Measurements from ENCODE around the gene ENOX2. TPM values are rescaled to one million over a fixed set of nuclear protein-coding genes. Genes with fewer than 3 reads are reported as not detected.

The ENOX2 gene
- total and polyA plus RNA-seq, 2 donors (not counting 1 experiment from before 2014, with no cell fraction given): 7.6 to 12.9 TPM

DNA sequence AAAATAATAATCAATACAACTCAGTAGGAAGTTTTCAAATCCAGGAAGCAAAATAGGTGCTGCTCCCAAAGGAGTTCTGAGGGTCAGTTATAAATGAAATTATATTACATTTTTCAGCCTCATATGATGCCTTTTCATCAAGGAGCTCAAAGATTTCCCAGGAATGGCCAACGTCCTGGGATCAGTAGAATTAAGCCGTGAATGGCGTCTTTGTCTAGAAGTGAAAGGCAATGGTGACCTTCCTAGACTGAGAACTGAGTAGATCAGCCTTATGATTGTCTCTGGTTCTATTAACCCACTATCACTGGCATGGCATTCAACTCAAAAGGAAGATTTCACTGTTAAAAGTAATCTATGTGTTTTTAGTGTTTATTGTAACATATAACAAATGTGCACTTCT is 74.4 kb downstream of the ENOX2 start:
- Histone ChIP-seq H3K4me1 (ENCODE audit: control insufficient read depth, extremely low read depth, insufficient read depth, low read length) (no peaks in the 10 kb centered on the region), H3K4me2 (ENCODE audit: extremely low read depth, insufficient read depth, low read length) (no peak overlapping the region), H3K9ac (ENCODE audit: insufficient read depth, low read length) (no peak overlapping the region), H3K36me3 (ENCODE audit: control insufficient read depth, insufficient read depth, low read length) (no peaks in the 10 kb centered on the region), H3K9me3 (ENCODE audit: control insufficient read depth, insufficient read depth, low read depth, low read length) (no peaks in the 10 kb centered on the region), H3K4me3 (replicated peaks in 1 of 4; ENCODE audit: control extremely low read depth in 1 of 4, insufficient read depth in 1 of 4, low read depth in 3 of 4, low read length in 4 of 4) (no peak overlapping the region), H3K27me3 (ENCODE audit: control insufficient read depth, insufficient read depth, low read length) (no peaks in the 10 kb centered on the region), H3K79me2 (ENCODE audit: control insufficient read depth, insufficient read depth, low read length) (no peaks in the 10 kb centered on the region), H4K20me1 (ENCODE audit: control insufficient read depth, extremely low read depth, insufficient read depth, low read length) (no peaks in the 10 kb centered on the region), H3K27ac (ENCODE audit: insufficient read depth, low read length) (no peak overlapping the region), H2AFZ (ENCODE audit: low read length) (no peak overlapping the region)
- DNase-seq (ENCODE audit: low read depth in 2 of 2): no peak
- TF ChIP-seq EZH2 (IDR thresholded peaks at IDR 0.05; ENCODE audit: low read length, missing control alignments): no peak
- TF ChIP-seq, protein P1, sequence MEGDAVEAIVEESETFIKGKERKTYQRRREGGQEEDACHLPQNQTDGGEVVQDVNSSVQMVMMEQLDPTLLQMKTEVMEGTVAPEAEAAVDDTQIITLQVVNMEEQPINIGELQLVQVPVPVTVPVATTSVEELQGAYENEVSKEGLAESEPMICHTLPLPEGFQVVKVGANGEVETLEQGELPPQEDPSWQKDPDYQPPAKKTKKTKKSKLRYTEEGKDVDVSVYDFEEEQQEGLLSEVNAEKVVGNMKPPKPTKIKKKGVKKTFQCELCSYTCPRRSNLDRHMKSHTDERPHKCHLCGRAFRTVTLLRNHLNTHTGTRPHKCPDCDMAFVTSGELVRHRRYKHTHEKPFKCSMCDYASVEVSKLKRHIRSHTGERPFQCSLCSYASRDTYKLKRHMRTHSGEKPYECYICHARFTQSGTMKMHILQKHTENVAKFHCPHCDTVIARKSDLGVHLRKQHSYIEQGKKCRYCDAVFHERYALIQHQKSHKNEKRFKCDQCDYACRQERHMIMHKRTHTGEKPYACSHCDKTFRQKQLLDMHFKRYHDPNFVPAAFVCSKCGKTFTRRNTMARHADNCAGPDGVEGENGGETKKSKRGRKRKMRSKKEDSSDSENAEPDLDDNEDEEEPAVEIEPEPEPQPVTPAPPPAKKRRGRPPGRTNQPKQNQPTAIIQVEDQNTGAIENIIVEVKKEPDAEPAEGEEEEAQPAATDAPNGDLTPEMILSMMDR (conservative IDR thresholded peaks at IDR 0.05 in 1 of 2, IDR thresholded peaks at IDR 0.05 in 1 of 2; ENCODE audit: low read depth in 1 of 2, low read length in 2 of 2): no peak

DNA sequence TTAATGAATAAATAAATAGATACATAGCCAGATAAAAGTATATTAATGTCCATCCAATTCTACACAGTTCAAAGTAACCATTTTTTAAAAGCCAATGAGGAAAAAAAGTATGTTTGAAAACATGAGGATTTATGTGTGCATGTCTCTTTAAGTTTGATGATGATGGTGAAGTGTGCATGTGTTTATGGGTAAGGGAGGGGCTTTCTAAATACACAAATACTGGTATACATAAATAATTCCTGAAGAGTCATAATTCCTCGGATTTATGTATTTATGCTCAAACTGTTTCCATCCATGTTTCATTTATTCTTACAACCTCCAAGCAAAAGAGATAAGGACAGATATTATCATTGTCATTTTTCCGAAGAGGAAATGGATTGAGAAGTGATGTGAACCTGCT is 75.4 kb downstream of the ENOX2 start:
- Histone ChIP-seq H3K36me3 (ENCODE audit: control insufficient read depth, insufficient read depth, low read length) (no peaks in the 10 kb centered on the region), H4K20me1 (ENCODE audit: control insufficient read depth, extremely low read depth, insufficient read depth, low read length) (no peaks in the 10 kb centered on the region), H3K79me2 (ENCODE audit: control insufficient read depth, insufficient read depth, low read length) (no peaks in the 10 kb centered on the region), H3K27me3 (ENCODE audit: control insufficient read depth, insufficient read depth, low read length) (no peaks in the 10 kb centered on the region), H3K4me3 (replicated peaks in 1 of 4; ENCODE audit: control extremely low read depth in 1 of 4, insufficient read depth in 1 of 4, low read depth in 3 of 4, low read length in 4 of 4) (no peak overlapping the region), H3K27ac (ENCODE audit: insufficient read depth, low read length) (no peak overlapping the region), H3K9me3 (ENCODE audit: control insufficient read depth, insufficient read depth, low read depth, low read length) (no peaks in the 10 kb centered on the region), H3K4me2 (ENCODE audit: extremely low read depth, insufficient read depth, low read length) (no peak overlapping the region), H2AFZ (ENCODE audit: low read length) (no peak overlapping the region), H3K4me1 (ENCODE audit: control insufficient read depth, extremely low read depth, insufficient read depth, low read length) (no peaks in the 10 kb centered on the region), H3K9ac (ENCODE audit: insufficient read depth, low read length) (no peak overlapping the region)
- TF ChIP-seq, protein P1 (conservative IDR thresholded peaks at IDR 0.05 in 1 of 2, IDR thresholded peaks at IDR 0.05 in 1 of 2; ENCODE audit: low read depth in 1 of 2, low read length in 2 of 2): no peak
- TF ChIP-seq EZH2 (IDR thresholded peaks at IDR 0.05; ENCODE audit: low read length, missing control alignments): no peak
- no peak for DNase-seq (ENCODE audit: low read depth in 2 of 2)

DNA sequence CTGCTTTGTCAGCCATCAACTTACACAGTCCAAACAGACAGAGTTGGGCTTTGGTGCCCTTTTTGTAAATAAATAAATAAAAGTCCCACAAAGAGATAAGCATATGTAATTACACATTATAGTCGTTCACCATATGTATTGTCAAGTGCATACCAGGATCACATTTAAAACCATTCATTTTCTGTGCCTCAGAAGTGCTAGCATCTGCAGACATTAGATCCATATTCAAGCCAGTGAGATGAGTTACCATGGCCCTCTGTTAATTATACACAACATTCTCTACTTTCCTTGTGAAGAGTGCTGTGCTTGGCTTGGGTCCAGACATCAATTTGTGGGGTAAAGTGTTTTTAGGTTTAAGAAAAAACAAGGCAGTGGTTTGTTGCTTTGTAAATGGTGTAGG is 76.8 kb downstream of the ENOX2 start:
- H3K36me3 ChIP-seq (ENCODE audit: control insufficient read depth, insufficient read depth, low read length): no peaks in the 10 kb centered on the region
- DNase-seq (ENCODE audit: low read depth in 2 of 2): no peak
- no peaks in the 10 kb centered on the region for H3K27me3 ChIP-seq (ENCODE audit: control insufficient read depth, insufficient read depth, low read length)
- H3K27ac ChIP-seq (ENCODE audit: insufficient read depth, low read length): no peak overlapping the region
- no peak overlapping the region for H3K4me3 ChIP-seq (replicated peaks in 1 of 4; ENCODE audit: control extremely low read depth in 1 of 4, insufficient read depth in 1 of 4, low read depth in 3 of 4, low read length in 4 of 4)
- H3K9me3 ChIP-seq (ENCODE audit: control insufficient read depth, insufficient read depth, low read depth, low read length): no peaks in the 10 kb centered on the region
- H2AFZ ChIP-seq (ENCODE audit: low read length): no peak overlapping the region
- no peak overlapping the region for H3K9ac ChIP-seq (ENCODE audit: insufficient read depth, low read length)
- TF ChIP-seq, protein P1 (conservative IDR thresholded peaks at IDR 0.05 in 1 of 2, IDR thresholded peaks at IDR 0.05 in 1 of 2; ENCODE audit: low read depth in 1 of 2, low read length in 2 of 2): no peak
- TF ChIP-seq EZH2 (IDR thresholded peaks at IDR 0.05; ENCODE audit: low read length, missing control alignments): no peak
- H3K79me2 ChIP-seq (ENCODE audit: control insufficient read depth, insufficient read depth, low read length): no peaks in the 10 kb centered on the region
- no peaks in the 10 kb centered on the region for H3K4me1 ChIP-seq (ENCODE audit: control insufficient read depth, extremely low read depth, insufficient read depth, low read length)
- H4K20me1 ChIP-seq (ENCODE audit: control insufficient read depth, extremely low read depth, insufficient read depth, low read length): no peaks in the 10 kb centered on the region
- H3K4me2 ChIP-seq (ENCODE audit: extremely low read depth, insufficient read depth, low read length): no peak overlapping the region

All from fibroblast of lung (primary cell).